Subcutaneous adipose tissue (tissue), 4 donors: ENCODE results near the gene ENPP7. TPM values are rescaled to one million over a fixed set of nuclear protein-coding genes. Genes with fewer than 3 reads are reported as not detected.

Experiments
- total RNA-seq, 4 donors: library from RNA; depleted of rRNA; stranded (reverse); fragments of >200 nt; gene quantifications; one replicate each; pipeline ENCODE4 v1.1.0, GENCODE V29; 2016
- TF ChIP-seq, protein P1 (sequence below): fragments of 450-650 bp; IDR thresholded peaks from one replicate; pipeline ENCODE4 v1.5.1; 2016; ENCODE audit warnings: low read depth, mild to moderate bottlenecking, control low read depth, antibody characterized with exemption, moderate library complexity

The ENPP7 gene
- total RNA-seq, 4 donors from 2014 or later, result not detected

DNA sequence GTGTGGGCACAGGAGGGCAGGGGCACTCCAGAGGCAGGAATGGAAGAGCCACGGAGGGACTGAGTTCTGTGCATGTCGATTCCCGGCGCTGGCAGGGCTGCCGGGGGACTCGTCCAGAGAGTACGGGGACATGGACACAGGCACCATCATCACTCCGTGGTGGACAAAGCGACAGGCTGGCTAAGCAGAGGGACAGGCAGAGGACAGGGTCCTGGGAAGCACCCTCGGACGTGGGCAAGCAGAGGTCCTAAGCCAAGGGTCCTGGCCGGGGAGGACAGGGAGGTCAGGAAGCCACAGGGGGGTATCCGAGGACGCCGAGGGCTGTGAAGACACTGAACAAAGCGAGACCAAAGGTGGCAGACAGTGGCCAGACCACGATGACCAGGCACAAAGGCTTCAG is 44.3 kb upstream of the ENPP7 start:
- TF ChIP-seq, protein P1, sequence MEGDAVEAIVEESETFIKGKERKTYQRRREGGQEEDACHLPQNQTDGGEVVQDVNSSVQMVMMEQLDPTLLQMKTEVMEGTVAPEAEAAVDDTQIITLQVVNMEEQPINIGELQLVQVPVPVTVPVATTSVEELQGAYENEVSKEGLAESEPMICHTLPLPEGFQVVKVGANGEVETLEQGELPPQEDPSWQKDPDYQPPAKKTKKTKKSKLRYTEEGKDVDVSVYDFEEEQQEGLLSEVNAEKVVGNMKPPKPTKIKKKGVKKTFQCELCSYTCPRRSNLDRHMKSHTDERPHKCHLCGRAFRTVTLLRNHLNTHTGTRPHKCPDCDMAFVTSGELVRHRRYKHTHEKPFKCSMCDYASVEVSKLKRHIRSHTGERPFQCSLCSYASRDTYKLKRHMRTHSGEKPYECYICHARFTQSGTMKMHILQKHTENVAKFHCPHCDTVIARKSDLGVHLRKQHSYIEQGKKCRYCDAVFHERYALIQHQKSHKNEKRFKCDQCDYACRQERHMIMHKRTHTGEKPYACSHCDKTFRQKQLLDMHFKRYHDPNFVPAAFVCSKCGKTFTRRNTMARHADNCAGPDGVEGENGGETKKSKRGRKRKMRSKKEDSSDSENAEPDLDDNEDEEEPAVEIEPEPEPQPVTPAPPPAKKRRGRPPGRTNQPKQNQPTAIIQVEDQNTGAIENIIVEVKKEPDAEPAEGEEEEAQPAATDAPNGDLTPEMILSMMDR, result no peak

DNA sequence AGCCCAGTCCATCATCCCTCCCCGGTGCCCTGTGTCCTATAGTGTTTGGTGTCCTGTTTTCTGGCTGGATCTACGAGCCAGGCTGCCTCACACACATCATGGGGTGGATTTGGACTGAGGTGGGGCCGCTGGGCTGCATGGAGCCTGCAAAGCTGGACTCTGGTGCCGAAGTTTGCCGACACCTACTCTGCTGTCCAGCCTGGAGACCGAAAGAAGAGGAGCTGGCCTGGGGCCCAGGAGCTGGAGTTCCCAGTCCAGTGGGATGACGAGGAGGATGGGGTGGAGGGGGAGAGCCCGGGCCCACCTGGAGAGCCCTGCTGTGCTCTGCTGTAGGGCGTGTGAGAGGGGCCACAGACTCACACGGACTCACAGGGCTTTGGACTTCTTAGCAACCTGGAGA is 40.3 kb upstream of the ENPP7 start:
- TF ChIP-seq, protein P1, result no peak

DNA sequence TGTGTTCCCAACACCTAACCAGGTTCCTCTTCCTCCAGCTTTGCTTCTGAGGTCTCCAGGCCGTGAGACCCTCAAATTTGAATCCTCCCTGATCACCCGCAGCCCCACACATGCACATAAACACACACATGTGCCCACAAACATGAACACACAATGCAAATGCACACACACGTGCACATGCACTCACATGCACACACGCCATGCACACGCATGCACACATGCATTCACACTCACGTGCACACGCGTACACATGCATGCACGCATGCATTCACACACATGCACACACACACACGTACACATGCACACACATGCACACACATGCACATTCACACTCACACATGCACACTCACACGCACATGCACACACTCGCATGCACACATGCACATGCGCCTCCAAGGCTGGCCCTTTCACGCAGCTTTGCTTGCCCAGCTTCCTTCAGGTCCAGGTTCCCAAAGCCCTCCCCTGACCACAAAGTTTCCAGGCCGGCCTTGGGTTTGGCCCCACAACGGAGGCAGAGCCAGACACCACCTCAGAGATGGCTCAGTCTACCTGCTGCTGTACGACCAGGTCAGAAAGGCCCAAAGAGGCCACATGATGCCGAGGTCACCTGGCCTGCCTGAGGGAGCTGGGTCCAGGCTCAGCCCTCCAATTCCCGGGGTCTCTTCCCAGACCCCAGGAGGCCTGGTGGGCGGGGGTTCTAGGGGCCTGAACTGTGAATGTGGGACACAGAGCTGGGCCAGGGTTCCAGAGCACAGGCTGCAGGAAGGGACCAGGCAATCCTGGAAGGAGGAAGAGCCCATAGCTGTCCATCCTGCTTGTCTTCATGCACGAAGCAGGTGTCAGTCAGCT is 39.5 kb upstream of the ENPP7 start:
- TF ChIP-seq, protein P1, result no peak

DNA sequence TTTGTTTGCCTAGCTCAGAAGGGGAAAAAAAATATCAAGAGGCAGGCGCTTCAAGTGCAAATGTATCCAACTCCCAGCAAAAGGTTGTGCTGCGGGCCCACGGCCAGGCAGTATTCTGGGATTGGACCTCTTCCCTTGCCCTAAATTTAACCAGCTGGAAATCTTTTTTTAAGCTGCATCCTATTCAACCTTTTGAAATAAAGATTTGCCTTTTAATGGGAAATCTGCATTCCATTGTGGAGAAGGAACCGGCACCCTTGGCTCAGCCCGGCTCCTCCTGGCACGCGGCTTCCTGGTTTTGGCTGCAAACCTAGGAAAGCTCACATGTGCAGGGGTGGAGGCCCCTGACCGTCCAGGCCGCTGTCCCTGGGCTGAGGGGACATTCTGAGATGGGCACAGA is 38.8 kb upstream of the ENPP7 start:
- TF ChIP-seq, protein P1, result no peak

DNA sequence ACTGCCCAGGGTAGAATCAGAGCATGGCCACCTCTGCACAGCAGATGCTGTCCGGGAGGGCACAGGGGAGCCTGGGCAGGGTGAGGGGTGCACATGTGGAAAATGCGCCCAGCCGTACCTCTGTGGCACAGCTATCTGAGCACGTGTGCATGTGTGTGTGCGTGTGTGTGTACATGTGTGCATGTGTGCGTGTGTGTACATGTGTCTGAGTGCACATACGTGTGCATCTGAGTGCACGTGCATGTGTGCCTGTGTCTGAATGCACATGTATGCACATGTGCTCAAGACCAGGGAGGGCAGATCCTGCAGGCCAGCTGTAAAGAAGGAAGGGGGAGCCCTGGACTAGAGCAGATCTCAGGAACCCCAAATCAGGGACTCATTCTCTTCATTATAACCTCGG is 37.3 kb upstream of the ENPP7 start:
- TF ChIP-seq, protein P1, result no peak

DNA sequence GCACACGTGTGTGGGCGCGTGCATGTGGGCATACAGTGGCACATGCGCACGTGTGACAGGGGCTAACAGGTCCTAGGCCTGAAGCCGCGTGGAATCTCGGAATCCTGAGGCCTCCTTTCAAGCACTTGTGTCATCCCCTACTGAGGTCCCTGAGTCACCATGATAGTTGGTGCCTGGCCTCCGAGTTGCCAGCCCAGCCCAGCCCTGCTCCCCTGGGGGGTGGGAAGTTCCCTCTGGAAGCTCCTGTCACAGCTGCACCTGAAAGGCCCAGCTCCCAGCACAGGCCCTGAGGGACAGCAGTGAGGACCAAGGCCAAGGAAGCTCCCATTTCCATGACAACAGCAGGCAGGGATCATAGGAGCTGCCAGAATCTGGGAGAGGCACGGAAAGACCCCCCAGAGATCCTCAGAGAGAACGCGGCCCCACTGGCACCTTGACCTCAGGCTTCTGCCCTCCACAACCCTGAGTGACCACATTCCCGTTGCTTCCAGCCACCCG is 35.4 kb upstream of the ENPP7 start:
- TF ChIP-seq, protein P1, result no peak

DNA sequence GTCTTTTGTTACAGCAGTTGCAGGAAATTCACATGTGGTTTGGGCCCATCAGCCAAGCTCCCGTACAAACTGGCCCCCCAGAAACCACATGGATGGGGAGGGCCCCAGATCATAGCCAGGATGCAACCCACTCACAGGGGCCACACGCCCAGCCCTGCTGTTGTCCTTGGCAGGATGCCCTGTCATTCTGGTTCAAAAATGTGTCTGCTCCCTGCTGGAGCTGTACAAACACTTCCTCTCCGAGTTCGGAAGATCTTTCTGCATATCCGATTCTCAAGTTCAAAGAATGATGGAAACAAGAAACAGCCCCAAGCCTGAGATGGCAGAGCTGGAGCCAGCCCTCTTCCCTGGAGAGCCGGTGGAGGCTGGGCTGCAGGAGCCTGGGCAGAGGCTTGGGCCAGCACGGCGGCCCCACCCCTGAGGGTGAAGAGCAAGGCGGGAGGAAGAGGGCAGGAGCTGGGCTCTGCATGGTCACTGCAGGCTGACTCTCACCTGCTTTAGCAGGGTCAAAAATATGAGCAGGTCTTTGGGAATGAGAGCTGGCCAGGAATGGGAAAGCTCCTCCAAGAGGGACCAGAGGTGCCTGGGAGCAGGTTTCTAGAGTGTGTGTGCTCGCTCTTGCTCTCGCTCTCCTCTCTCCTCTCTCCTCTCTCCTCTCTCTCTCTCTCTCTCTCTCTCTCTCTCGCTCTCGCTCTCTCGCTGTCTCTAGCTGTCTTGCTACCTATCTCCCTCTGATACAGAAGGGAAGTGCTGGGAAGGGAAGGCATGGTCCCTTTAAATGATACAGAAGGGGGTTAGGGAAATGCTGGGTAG is 34.7 kb upstream of the ENPP7 start:
- TF ChIP-seq, protein P1, result no peak
